GM18517 (cell line): ENCODE results near the gene MICU1.
A peak's percentile ranks its signal among the peaks of the same experiment; 100 is the strongest.
"Not testable (repeated sequence)": the region's sequence is repeated elsewhere in the genome, so short reads cannot be mapped to it uniquely, and the experiment has no call there.

Source experiments
- ATAC-seq: cut with Tn5 transposase; IDR thresholded peaks from one replicate; pipeline ENCODE4 v1.9.1; 2021; ENCODE audit warnings: mild to moderate bottlenecking, moderate library complexity; ENCODE audit not compliant: unreplicated experiment

MICU1 gene, protein sequence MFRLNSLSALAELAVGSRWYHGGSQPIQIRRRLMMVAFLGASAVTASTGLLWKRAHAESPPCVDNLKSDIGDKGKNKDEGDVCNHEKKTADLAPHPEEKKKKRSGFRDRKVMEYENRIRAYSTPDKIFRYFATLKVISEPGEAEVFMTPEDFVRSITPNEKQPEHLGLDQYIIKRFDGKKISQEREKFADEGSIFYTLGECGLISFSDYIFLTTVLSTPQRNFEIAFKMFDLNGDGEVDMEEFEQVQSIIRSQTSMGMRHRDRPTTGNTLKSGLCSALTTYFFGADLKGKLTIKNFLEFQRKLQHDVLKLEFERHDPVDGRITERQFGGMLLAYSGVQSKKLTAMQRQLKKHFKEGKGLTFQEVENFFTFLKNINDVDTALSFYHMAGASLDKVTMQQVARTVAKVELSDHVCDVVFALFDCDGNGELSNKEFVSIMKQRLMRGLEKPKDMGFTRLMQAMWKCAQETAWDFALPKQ

DNA sequence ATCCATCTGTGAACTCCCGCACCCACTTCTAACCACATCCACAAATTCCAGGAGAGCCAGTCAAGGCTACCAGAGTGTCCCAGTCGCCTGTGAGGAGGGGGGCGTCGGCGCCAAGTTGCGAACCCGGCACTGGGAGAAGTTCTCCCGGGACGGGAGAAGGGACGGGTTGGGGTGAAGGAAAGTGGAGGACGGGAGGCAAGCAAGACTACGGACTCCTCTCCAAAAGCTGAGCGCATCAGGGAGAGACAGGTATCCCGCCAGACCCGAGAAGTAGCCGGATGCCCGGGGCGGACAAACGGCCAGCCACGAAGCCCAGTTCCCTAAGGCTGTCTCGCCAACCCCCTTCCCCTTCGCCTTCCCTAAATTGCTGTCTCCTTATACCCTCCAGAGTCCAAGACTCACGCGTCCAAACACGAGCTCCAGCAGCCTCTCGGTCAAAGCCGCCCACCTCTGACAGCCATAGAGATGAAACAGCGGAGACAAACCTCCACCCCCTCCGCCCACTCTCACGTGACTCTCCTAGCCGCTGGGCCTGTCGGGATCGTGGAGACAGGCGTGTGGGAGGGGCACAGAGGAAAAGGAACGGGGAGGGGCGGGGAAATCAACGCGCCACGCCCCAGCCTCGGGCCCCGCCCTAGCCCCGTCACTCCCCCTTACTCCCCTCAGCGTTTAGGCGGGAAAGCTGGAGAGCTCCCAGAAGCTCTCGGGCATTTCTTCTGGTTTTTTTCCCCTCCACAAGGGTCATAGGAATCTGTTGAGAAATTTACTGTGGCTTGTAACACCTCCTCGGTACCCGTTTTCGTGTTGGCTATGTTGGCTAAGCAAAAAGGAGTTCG, at the start of gene MICU1:
TSS of gene MICU1 (minus strand) at position 472 of the 836 bp plus-strand sequence. CDS start 59,286 bp downstream, outside the sequence.
- peak; percentile 95 for ATAC-seq

DNA sequence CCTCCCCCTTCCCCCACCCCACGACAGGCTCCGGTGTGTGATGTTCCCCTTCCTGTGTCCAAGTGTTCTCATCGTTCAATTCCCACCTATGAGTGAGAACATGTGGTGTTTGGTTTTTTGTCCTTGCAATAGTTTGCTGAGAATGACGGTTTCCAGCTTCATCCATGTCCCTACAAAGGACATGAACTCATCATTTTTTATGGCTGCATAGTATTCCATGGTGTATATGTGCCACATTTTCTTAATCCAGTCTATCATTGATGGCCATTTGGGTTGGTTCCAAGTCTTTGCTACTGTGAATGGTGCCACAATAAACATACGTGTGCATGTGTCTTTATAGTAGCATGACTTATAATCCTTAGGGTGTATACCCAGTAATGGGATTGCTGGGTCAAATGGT, 48.3 kb upstream of the MICU1 start:
- ATAC-seq, result not testable (repeated sequence)

DNA sequence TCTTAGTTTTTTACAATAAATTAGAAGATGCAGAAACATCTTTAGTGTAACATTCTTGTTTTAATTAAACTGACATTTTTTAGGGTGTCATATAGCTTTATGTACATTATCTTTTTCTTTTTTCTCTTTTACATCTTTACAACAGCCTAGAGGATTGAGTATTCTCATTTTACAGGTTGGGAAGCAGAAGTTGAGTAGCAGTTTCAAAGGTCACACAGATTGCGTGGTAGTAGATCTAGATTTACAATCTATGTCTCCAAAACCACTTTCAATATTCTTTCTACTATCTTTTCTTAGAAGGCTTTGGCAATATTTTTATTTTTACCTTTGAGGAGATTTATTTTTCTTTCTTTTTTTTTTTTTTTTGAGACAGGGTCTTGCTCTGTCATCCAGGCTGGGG, 47.4 kb upstream of the MICU1 start:
- no peak for ATAC-seq

DNA sequence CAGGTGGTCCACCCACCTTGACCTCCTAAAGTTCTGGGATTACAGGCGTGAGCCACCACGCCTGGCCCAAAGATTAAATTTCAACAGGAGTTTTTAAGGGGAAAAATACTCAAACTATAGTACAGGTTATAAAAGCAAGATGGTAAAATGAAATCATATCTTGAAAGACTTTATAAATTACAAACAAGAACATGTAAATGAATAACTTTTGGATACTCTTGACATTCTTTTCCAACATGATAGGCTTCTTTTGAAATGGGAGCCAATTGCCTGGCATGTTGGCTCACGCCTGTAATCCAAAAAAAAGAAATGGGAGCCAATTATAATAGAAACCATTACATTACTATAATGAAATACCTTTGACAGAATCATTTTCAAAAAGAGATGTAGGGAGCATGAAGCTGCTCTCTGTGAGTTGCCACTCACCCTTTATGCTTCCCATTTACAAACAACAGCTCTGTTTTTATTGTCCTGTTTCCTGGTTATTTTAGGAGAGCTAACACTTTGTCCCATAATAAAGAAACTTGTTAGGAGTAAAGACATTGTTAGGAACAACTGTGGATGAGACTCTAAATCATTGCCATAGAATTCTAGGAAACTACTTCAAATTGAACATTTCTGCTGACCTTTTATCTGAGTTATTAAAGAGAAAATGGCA, 41.5 kb upstream of the MICU1 start:
- ATAC-seq, result no peak

DNA sequence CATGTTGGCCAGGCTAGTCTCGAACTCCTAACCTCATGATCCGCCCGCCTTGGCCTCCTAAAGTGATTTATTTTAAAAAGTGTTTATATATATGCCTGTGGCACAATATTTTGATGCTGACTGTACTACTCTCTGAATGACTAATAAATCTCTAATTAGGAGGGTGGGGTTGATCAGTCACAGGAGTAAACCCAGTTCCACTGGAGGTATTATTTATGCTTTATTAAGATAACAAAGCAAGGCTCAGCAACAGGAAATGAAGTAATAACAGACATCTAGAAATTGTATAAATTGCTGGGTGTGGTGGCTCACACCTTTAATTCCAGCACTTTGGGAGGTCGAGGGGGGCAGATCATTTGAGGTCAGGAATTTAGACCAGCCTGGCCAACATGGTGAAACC, 40.0 kb upstream of the MICU1 start:
- ATAC-seq, result no peak

DNA sequence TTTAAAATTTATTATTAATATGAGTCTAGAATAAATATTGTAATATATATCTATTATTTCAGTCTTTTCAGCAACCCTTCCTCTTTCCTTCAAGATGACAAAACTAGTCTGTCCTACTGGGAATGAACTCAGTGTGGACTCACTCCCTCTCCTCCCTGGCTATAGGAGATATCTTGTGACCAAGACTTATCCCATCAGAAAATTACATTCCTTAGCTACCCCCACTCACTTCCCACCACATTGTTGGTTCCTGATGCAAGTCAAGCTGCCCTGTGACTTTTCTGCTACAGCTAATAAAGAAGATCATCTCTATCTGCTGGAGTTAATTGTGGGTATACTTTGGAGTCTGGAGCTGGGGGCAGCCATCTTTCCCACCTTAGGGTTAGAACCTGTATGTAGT, 38.1 kb upstream of the MICU1 start:
- no peak for ATAC-seq

DNA sequence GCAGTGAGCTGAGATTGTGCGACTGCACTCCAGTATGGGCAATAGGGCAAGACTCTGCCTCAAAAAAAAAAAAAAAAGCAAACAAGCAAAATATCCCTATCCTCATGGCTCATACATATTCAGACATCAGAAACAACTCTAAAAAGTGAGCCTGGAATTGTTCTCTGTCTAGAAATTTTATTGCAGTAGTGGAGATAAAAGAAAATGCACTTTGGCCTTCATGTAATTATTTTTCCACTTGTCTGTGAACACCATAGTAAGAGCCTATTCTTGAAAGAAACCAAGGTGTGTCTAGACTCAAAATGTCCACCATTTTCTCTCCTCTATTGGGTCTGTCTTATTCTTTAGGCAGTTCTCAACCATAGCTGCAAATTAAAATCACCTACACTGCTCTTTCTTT, 35.6 kb upstream of the MICU1 start:
- ATAC-seq, result no peak

DNA sequence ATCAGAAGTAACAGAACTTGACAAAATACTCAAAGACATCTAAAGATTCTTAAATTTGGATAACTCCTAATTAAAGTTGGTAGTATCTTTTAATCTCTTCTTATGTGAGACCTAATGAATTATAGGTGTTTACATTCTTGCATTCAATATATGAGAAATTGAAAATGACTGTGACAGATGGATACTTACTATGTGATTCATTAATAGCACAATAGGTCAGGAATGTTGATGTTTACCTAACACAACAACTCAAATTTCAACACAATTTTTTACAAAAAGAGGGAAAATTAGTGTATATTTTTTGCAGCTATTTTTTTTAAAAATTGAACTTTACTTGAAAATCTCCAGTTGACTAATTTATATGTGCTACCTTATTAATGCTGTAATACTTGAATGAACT, 34.3 kb upstream of the MICU1 start:
- no peak for ATAC-seq

DNA sequence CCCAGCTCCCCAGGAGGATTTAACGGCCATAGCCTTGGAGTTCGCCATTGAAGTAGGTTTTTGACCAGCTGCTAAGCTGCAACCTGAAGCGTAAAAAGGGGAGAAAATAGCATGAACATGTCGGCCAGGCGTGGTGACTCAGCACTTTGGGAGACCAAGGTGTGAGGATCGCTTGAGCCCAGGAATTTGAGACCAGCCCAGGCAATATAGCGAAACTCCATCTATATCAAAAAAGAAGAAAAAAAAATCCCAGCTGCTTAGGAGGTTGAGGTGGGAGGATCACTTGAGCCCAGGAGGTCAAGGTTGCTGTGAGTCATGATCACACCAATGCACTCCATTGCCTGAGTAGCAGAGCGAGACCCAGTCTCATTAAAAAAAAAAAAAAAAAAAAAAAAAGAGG, 33.8 kb upstream of the MICU1 start:
- no peak for ATAC-seq

DNA sequence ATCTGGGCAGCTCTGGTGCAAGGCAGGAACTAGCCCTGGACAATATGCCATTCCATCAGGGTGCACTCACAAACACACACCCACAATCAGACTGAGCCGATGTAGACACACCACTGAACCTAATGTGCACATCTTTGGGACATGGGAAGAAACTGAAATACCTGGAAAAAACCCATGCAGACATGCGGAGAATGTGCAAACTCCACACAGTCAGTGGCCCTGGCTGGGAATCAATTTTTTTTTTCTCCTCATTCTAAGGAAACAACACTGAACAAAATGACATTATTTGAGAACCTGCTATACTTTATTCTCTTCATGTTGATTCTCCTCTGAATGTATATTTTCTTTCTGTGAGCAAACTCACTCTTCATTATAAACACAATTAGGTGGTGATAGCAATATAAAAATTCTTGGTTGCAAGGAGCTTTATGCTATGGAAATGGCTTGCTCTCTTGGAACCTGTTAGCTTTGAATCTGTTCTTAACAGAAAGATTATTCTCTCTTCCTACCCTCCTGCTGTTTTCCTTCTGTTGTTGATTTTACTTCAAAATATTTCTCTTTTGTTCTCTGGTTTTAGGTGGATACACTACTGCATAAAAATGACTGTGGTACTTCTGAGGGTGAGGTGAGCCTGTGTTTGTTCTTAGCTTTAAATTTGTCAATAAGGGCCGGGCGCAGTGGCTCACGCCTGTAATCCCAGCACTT, 33.0 kb upstream of the MICU1 start:
- no peak for ATAC-seq

DNA sequence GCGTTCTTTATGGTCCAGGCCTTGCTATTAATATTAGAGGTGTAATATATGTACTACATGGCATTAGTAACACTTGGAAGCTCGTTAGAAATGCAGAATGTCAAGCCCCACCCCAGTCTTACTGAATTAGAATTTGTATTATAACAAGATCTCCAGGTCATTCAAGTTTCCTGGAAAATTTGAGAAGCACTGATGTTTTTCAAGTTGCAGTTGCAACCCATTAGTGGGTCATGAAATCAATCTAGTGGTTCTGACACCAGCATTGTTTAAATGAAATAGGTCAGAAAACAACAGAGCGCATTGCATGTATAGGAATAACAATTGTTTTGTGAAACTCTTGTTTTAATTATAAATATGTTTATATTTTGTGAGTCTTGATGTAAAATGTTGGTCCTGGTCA, 28.8 kb upstream of the MICU1 start:
- ATAC-seq, result no peak

DNA sequence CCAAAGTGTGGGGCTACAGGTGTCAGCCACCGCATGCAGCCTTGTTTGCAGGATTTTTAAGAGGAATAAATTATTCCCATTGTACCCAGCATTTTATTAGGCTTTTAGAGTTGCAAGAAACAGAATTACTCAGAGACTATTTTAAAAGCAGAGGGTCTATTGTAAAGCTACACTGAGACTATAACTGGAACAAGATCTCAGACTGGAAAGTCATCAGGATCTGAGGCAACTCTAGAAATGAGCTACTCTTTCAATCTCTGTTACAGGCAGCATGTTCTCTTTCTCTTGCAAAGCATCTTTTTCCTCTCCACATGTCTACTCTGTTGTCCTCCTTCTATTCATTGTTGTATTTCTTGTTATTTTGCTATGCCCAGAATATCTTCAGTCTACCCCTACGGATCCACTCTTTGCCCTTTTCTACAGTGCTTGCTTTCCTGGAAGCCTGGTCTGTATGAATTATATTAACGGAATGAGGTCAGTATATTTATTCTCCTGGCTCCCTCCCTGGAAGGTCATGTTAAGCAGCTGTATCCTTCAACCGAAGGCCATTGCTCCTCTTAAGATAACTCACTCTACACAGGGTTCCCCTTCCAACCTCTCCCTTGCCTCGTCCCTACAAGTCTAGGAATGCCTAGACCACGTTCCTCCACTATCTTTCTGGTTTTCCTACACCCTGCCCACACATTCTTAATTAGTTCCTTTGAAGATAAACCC, 27.7 kb upstream of the MICU1 start:
- ATAC-seq, result no peak

DNA sequence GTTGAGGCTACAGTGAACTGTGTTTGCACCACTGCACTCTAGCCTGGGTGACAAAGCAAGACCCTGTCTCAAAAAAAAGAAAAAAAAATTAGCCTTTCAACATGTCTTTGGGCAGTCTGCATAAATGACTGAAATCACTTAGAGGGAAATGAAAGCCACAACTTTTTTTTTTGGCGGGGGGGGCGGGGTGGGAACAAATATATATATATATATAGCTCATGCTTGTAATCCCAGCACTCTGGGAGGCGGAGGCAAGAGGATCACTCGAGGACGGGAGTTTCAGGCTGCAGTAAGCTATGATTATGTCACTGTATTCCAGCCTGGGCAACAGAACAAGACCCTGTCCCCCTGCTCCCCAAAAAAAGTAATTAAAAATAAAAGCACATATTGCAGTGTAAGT, 23.4 kb upstream of the MICU1 start:
- no peak for ATAC-seq

DNA sequence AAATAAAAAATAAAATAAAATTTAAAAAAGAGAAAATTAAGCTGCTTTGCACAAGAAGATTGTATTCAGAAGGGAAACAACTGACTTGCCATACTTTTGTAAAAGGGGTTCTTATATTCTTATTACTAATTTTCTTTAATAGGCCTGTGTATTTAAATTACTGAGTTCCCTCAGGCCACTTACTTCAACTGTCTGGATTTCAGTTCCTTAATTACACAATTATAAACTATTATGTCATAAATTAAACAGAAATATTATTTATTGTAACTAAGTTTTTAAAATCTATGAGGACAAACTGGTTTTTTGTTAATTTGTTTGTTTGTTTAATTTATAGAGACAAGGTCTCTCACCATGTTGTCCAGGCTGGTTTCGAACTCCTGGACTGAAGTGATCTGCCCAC, 22.4 kb upstream of the MICU1 start:
- ATAC-seq, result no peak

DNA sequence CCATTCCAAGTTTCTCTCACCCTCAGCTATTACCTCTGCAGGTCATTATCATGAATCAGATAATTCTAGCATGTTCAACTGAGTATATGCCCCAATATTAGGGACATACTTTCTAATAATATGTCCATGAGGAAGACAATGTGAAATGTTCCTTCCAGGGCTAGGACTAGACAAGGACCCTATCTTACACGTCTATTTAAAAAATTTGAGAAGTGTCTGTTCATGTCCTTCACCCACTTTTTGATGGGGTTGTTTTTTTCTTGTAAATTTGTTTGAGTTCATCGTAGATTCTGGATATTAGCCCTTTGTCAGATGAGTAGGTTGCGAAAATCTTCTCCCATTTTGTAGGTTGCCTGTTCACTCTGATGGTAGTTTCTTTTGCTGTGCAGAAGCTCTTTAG, 21.1 kb upstream of the MICU1 start:
- ATAC-seq, result not testable (repeated sequence)

DNA sequence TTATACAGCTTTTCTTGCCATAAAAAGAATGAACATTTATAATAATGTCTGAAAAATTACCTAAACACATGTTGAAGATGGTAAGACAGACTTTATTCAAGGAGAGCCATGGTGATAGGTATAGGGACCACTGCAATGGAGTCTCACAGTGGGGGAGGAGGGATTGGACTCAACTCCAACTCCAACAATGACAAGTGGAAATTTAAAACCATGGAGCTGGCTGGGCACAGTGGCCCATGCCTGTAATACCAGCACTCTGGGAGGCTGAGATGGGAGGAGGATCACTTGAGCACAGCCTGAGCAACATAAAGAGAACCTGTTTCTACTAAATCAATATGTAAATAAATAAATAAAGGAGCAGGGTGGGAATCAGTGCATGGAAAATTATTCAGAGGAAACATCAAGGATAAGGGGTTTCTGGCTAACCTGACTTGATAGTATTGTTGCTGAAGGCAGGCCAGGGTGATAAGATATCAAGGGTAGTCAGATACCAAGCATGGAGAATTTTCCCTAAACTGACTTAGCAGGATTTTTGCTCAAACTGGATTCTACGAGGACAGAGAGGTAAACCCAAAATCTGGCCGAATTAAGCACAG, 19.5 kb upstream of the MICU1 start:
- no peak for ATAC-seq

DNA sequence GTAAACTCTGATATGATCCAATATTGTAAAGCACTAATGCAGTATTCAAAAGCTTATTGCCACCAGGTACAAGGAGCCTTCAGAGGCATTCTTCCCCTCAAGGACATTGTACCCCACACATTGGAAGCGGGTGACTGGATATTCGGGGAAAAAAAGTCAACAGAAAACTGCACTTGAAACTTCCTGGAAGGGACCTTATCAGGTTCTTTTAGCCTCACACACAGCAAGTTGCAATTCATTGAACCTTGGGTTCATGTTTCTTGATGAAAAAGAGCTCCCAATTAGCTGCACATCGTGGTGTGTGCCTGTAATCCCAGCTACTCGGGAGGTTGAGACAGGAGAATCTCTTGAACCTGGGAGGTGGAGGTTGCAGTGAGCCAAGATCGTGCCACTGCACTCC, 16.4 kb upstream of the MICU1 start:
- no peak for ATAC-seq

DNA sequence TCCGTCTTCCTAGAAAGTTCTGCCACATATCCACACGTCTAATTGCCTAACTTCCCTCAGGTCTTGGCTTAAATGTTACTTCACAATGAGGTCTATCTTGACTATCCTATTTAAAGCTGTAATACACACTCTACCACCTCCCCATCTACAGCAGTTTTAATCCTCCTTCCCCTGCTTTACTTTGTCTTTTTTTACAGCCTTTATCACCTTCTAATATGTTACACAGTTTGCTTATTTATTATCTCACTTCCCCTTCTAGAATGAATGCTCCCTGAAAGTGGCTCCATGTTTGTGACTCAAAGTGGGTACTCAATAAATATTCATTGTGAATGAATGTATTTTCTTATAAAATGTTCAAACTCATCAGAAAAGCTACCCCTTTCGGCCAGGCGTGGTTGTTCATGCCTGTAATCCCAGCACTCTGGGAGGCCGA, 13.6 kb upstream of the MICU1 start:
- ATAC-seq, result no peak

DNA sequence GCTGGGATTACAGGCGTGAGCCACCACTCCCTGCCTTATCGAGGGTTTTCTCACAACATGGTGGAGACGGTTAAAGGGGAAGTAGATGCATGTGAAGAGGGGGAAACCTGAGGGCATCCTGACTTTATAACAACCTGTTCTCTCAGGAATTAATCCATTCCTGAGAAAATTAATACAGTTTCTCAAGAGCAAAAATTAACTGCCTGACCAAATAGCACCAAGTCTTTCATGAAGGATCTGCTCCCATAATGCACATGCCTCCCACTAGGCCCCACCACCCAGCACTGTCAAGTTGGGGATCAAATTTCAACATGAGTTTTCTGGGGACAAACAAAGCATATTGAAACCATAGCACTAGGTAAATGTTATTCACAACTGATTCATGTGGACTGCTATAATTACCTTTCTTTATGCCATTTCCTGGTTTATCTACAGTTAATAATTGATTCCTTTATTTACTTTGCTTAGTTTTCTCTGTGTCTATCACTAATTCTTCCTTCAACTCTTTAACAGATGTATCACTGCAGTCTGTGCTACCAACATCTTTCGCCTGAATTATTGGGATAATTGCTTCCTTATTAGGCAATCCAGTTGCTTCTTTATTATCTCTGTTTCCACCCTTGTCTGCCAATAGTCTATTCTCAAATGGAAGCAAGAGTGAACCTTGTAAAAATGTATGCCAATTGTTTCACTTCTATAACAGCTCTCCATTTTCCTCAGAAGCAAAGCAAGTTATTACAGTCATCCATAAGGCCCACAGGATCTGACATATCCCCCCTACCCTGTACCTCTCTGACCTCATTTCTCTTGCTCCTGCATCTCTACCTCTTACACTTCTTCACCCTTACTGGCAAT, 12.9 kb upstream of the MICU1 start:
- no peak for ATAC-seq
